ENCODE results near the gene CDC14A.
A peak's percentile ranks its signal among the peaks of the same experiment; 100 is the strongest.

CDC14A gene

GRCh38 chr1:100538913-100539835 is 186.9 kb downstream of the CDC14A start:
- DNase-seq (ENCODE audit: low read depth), result peak; percentile 7

GRCh38 chr1:100539836-100540536 is 187.7 kb downstream of the CDC14A start:
- DNase-seq (ENCODE audit: low read depth), result no peak

GRCh38 chr1:100542285-100542684 is 190.0 kb downstream of the CDC14A start:
- DNase-seq (ENCODE audit: low read depth), result no peak

- no peak for DNase-seq (ENCODE audit: low read depth)
These were observed 191.3 kb downstream of the CDC14A start for GRCh38 chr1:100543640-100544039.

GRCh38 chr1:100544791-100545190 is 192.5 kb downstream of the CDC14A start:
- DNase-seq (ENCODE audit: low read depth), result no peak

GRCh38 chr1:100545855-100546254 is 193.5 kb downstream of the CDC14A start:
- DNase-seq (ENCODE audit: low read depth), result no peak

GRCh38 chr1:100552031-100552430 is 199.7 kb downstream of the CDC14A start:
- DNase-seq (ENCODE audit: low read depth), result no peak

- DNase-seq (ENCODE audit: low read depth), result no peak
These were observed 200.6 kb downstream of the CDC14A start for GRCh38 chr1:100552922-100553321.

- DNase-seq (ENCODE audit: low read depth), result no peak
These were observed 203.9 kb downstream of the CDC14A start for GRCh38 chr1:100556181-100556580.

- no peak for DNase-seq (ENCODE audit: low read depth)
These were observed 204.8 kb downstream of the CDC14A start for GRCh38 chr1:100556925-100557605.

- DNase-seq (ENCODE audit: low read depth), result no peak
These were observed 205.3 kb downstream of the CDC14A start for GRCh38 chr1:100557606-100557953.

- DNase-seq (ENCODE audit: low read depth), result no peak
These were observed 213.2 kb downstream of the CDC14A start for GRCh38 chr1:100565533-100565932.

- no peak for DNase-seq (ENCODE audit: low read depth)
These were observed 213.8 kb downstream of the CDC14A start for GRCh38 chr1:100565937-100566699.

- DNase-seq (ENCODE audit: low read depth), result no peak
These were observed 214.8 kb downstream of the CDC14A start for GRCh38 chr1:100567062-100567461.
